SJSA1 (cell line): ENCODE results near the gene ARHGEF4. TPM values are rescaled to one million over a fixed set of nuclear protein-coding genes. Genes with fewer than 3 reads are reported as not detected.

Experiments
- DNase-seq, 2 experiments: peaks; one replicate each; pipeline ENCODE4 v3.0.0-alpha.2; 2015 to 2020; ENCODE audit warnings: low spot score in 2 of 2, low read depth in 1 of 2
- H3K27ac ChIP-seq: fragments of 250-450 bp; sonication (Bioruptor Pico); 2 replicates; pipeline ENCODE4 v1.5.1; 2020; ENCODE audit warnings: mild to moderate bottlenecking, moderate library complexity
- H3K27me3 ChIP-seq: fragments of 250-450 bp; sonication (Bioruptor Pico); replicated peaks from 2 replicates; pipeline ENCODE4 v1.5.1; 2020; ENCODE audit warnings: mild to moderate bottlenecking, moderate library complexity
- H3K36me3 ChIP-seq: fragments of 250-450 bp; sonication (Bioruptor Pico); 2 replicates; pipeline ENCODE4 v1.5.1; 2020; ENCODE audit warnings: mild to moderate bottlenecking
- H3K4me1 ChIP-seq: fragments of 250-450 bp; sonication (Bioruptor Pico); replicated peaks from 2 replicates; pipeline ENCODE4 v1.6.1; 2021; ENCODE audit warnings: mild to moderate bottlenecking
- H3K4me3 ChIP-seq: fragments of 250-450 bp; sonication (Bioruptor Pico); 2 replicates; pipeline ENCODE4 v1.5.1; 2020; ENCODE audit warnings: mild to moderate bottlenecking
- H3K9me3 ChIP-seq: fragments of 250-450 bp; sonication (Bioruptor Pico); replicated peaks from 2 replicates; pipeline ENCODE4 v1.5.1; 2020; ENCODE audit warnings: mild to moderate bottlenecking
- total RNA-seq: library from RNA; depleted of rRNA; stranded (reverse); fragments of >200 nt; shearing (Covaris generic); gene quantifications from 2 replicates; pipeline ENCODE4 v1.2.3, GENCODE V29; 2014

ARHGEF4 gene
- total RNA-seq, 1 experiment from 2014 or later, result 3.9 TPM

- peak overlapping the region; percentile 84 for H3K27ac ChIP-seq
- no peaks in the 10 kb centered on the region for H3K36me3 ChIP-seq
- no peak overlapping the region for H3K4me3 ChIP-seq
- DNase-seq, result peak in 1 of 2 experiments; percentile 33
- no peaks in the 10 kb centered on the region for H3K27me3 ChIP-seq
- H3K9me3 ChIP-seq, result no peaks in the 10 kb centered on the region
- H3K4me1 ChIP-seq, result peaks cover 38% of the 10 kb centered on the region
These were observed 13.4 kb upstream of the ARHGEF4 start for GRCh38 chr2:130823171-130823885.

- H3K27me3 ChIP-seq, result no peaks in the 10 kb centered on the region
- peak overlapping the region; percentile 84 for H3K27ac ChIP-seq
- peak in 1 of 2 experiments; percentile 44 for DNase-seq
- H3K4me1 ChIP-seq, result peaks cover 45% of the 10 kb centered on the region
- H3K4me3 ChIP-seq, result no peak overlapping the region
- no peaks in the 10 kb centered on the region for H3K9me3 ChIP-seq
- no peaks in the 10 kb centered on the region for H3K36me3 ChIP-seq
These were observed 12.7 kb upstream of the ARHGEF4 start for GRCh38 chr2:130823886-130824491.

GRCh38 chr2:130824492-130825061 lies 12.1 kb upstream of the ARHGEF4 start:
- H3K4me3 ChIP-seq, result no peak overlapping the region
- peak overlapping the region; percentile 84 for H3K27ac ChIP-seq
- peaks cover 50% of the 10 kb centered on the region for H3K4me1 ChIP-seq
- H3K9me3 ChIP-seq, result no peaks in the 10 kb centered on the region
- peak; percentile 96 to 98 for DNase-seq
- no peaks in the 10 kb centered on the region for H3K36me3 ChIP-seq
- no peaks in the 10 kb centered on the region for H3K27me3 ChIP-seq

GRCh38 chr2:130825231-130825965 lies 11.3 kb upstream of the ARHGEF4 start:
- H3K4me1 ChIP-seq, result peaks cover 50% of the 10 kb centered on the region
- no peak overlapping the region for H3K4me3 ChIP-seq
- peak in 1 of 2 experiments; percentile 36 for DNase-seq
- no peaks in the 10 kb centered on the region for H3K27me3 ChIP-seq
- no peak overlapping the region; the same call in 1 of the 2 replicates for H3K27ac ChIP-seq
- H3K36me3 ChIP-seq, result no peaks in the 10 kb centered on the region
- H3K9me3 ChIP-seq, result no peaks in the 10 kb centered on the region

GRCh38 chr2:130825966-130826253 lies 10.8 kb upstream of the ARHGEF4 start:
- DNase-seq, result peak in 1 of 2 experiments; percentile 30
- no peaks in the 10 kb centered on the region for H3K9me3 ChIP-seq
- no peaks in the 10 kb centered on the region for H3K27me3 ChIP-seq
- no peak overlapping the region for H3K27ac ChIP-seq
- no peaks in the 10 kb centered on the region for H3K36me3 ChIP-seq
- no peak overlapping the region for H3K4me3 ChIP-seq
- H3K4me1 ChIP-seq, result peaks cover 50% of the 10 kb centered on the region

- no peak for DNase-seq
- no peak overlapping the region for H3K27ac ChIP-seq
- H3K36me3 ChIP-seq, result no peaks in the 10 kb centered on the region
- H3K27me3 ChIP-seq, result no peaks in the 10 kb centered on the region
- H3K9me3 ChIP-seq, result no peaks in the 10 kb centered on the region
- peaks cover 50% of the 10 kb centered on the region for H3K4me1 ChIP-seq
- no peak overlapping the region for H3K4me3 ChIP-seq
These were observed 10.3 kb upstream of the ARHGEF4 start for GRCh38 chr2:130826419-130826818.

GRCh38 chr2:130826821-130827501 lies 9.8 kb upstream of the ARHGEF4 start:
- peak overlapping the region; percentile 54 for H3K27ac ChIP-seq
- DNase-seq, result peak in 1 of 2 experiments; percentile 41
- H3K4me1 ChIP-seq, result peaks cover 50% of the 10 kb centered on the region
- H3K36me3 ChIP-seq, result no peaks in the 10 kb centered on the region
- no peaks in the 10 kb centered on the region for H3K9me3 ChIP-seq
- no peaks in the 10 kb centered on the region for H3K27me3 ChIP-seq
- H3K4me3 ChIP-seq, result no peak overlapping the region

- Histone ChIP-seq H3K27me3 (no peaks in the 10 kb centered on the region), H3K4me1 (peaks cover 50% of the 10 kb centered on the region), H3K9me3 (no peaks in the 10 kb centered on the region), H3K36me3 (no peaks in the 10 kb centered on the region), H3K27ac (peak overlapping the region; percentile 54), H3K4me3 (no peak overlapping the region)
- peak; percentile 86 to 87 for DNase-seq
These were observed 9.0 kb upstream of the ARHGEF4 start for GRCh38 chr2:130827502-130828251.

- H3K4me1 ChIP-seq, result peaks cover 51% of the 10 kb centered on the region
- no peak overlapping the region for H3K4me3 ChIP-seq
- no peak for DNase-seq
- H3K27ac ChIP-seq, result no peak overlapping the region
- no peaks in the 10 kb centered on the region for H3K9me3 ChIP-seq
- H3K27me3 ChIP-seq, result no peaks in the 10 kb centered on the region
- no peaks in the 10 kb centered on the region for H3K36me3 ChIP-seq
These were observed 8.3 kb upstream of the ARHGEF4 start for GRCh38 chr2:130828461-130828860.

- no peaks in the 10 kb centered on the region for H3K36me3 ChIP-seq
- H3K27ac ChIP-seq, result no peak overlapping the region
- no peaks in the 10 kb centered on the region for H3K27me3 ChIP-seq
- H3K9me3 ChIP-seq, result no peaks in the 10 kb centered on the region
- peaks cover 51% of the 10 kb centered on the region for H3K4me1 ChIP-seq
- DNase-seq, result peak in 1 of 2 experiments; percentile 62
- no peak overlapping the region for H3K4me3 ChIP-seq
These were observed 7.7 kb upstream of the ARHGEF4 start for GRCh38 chr2:130829015-130829414.

GRCh38 chr2:130830538-130830937 lies 6.2 kb upstream of the ARHGEF4 start:
- no peaks in the 10 kb centered on the region for H3K36me3 ChIP-seq
- no peak overlapping the region for H3K27ac ChIP-seq
- DNase-seq, result no peak
- H3K9me3 ChIP-seq, result no peaks in the 10 kb centered on the region
- no peak overlapping the region for H3K4me3 ChIP-seq
- no peaks in the 10 kb centered on the region for H3K27me3 ChIP-seq
- peaks cover 54% of the 10 kb centered on the region for H3K4me1 ChIP-seq

- no peak for DNase-seq
- H3K9me3 ChIP-seq, result no peaks in the 10 kb centered on the region
- no peaks in the 10 kb centered on the region for H3K27me3 ChIP-seq
- peaks cover 58% of the 10 kb centered on the region for H3K4me1 ChIP-seq
- no peak overlapping the region for H3K27ac ChIP-seq
- H3K4me3 ChIP-seq, result no peak overlapping the region
- no peaks in the 10 kb centered on the region for H3K36me3 ChIP-seq
These were observed 5.4 kb upstream of the ARHGEF4 start for GRCh38 chr2:130831356-130831755.
